ENCODE data around the gene CLIP1. TPM values are rescaled to one million over a fixed set of nuclear protein-coding genes. Genes with fewer than 3 reads are reported as not detected.

CLIP1 gene
- total RNA-seq, 1 donor from 2014 or later, result 78.6 TPM

DNA sequence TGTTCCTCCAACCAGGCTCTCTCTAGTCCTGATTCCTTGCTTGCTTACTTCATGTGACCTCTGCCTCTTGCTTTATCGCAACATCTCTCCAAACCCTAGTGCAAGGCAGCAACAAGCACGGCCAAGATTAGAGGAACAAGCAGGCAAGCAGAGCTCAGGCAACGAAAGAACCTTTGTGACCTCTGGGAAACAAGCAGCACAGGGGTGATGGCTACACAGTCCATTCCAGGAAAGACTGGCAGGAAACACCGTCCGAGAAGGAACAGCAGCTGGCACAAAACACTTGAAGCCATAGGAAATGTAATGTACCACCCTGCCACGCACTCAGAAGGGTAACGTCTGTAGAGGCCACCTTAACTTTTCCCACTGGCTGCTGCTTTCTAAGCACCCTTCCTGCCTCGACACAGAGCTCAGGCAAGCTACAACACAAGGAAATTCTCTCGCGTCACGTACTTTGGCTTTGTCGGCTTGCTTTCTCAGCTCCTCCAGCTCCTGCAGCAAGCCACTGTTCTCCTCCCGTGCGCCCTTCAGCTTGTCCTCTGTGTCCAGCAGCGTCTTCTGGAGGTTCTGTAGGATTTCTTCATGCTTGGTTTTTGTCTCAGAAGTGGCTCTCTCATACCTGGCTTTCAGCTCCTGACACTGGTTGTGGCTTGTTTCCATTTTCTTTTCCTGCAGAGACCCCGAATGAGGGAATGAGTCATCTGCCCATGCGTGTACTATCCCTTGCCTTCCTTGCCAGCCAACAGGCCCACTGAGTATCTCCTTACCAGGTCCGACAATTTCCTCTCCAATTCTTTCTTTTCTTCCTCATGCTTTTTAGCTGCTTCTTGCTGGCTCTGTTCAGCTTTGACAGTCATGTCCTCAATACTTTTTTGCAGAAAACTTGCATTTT is 94.7 kb downstream of the CLIP1 start:
- DNase-seq (ENCODE audit: low spot score, unreplicated experiment), result no peak
- no peaks in the 10 kb centered on the region for H3K27me3 Mint-ChIP-seq
- H3K9me3 Mint-ChIP-seq (ENCODE audit: low read depth), result no peaks in the 10 kb centered on the region
- H3K36me3 Mint-ChIP-seq (ENCODE audit: insufficient read depth), result peaks cover 14% of the 10 kb centered on the region
- no peak overlapping the region for H3K4me3 Mint-ChIP-seq (ENCODE audit: low read depth)
- no peak overlapping the region for H3K27ac Mint-ChIP-seq
- TF ChIP-seq, protein P1, sequence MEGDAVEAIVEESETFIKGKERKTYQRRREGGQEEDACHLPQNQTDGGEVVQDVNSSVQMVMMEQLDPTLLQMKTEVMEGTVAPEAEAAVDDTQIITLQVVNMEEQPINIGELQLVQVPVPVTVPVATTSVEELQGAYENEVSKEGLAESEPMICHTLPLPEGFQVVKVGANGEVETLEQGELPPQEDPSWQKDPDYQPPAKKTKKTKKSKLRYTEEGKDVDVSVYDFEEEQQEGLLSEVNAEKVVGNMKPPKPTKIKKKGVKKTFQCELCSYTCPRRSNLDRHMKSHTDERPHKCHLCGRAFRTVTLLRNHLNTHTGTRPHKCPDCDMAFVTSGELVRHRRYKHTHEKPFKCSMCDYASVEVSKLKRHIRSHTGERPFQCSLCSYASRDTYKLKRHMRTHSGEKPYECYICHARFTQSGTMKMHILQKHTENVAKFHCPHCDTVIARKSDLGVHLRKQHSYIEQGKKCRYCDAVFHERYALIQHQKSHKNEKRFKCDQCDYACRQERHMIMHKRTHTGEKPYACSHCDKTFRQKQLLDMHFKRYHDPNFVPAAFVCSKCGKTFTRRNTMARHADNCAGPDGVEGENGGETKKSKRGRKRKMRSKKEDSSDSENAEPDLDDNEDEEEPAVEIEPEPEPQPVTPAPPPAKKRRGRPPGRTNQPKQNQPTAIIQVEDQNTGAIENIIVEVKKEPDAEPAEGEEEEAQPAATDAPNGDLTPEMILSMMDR (IDR thresholded peaks at IDR 0.05; ENCODE audit: unreplicated experiment), result no peak
- no peaks in the 10 kb centered on the region for H3K4me1 Mint-ChIP-seq (ENCODE audit: low read depth)

DNA sequence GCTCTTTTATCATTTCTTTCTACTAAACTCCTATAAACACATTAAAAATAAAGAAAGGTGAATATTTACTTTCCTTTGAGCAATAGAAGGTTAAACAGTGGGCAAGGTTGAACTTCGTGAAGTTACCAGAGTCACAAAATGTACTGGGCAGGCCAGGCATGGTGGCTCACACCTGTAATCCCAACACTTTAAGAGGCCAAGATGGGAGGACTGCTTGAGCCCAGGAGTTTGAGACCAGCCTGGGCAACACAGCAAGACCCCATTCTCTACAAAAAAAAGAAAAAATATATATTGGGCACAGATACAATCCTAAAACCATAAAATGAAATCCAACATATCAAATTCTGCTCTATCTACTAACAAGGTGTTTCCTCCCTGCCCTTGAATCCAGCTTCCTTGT is 95.5 kb downstream of the CLIP1 start:
- Mint-ChIP-seq H3K4me1 (ENCODE audit: low read depth) (no peaks in the 10 kb centered on the region), H3K4me3 (ENCODE audit: low read depth) (no peak overlapping the region), H3K36me3 (ENCODE audit: insufficient read depth) (peaks cover 18% of the 10 kb centered on the region), H3K27ac (no peak overlapping the region), H3K9me3 (ENCODE audit: low read depth) (no peaks in the 10 kb centered on the region), H3K27me3 (no peaks in the 10 kb centered on the region)
- TF ChIP-seq, protein P1 (IDR thresholded peaks at IDR 0.05; ENCODE audit: unreplicated experiment), result no peak
- DNase-seq (ENCODE audit: low spot score, unreplicated experiment), result no peak

DNA sequence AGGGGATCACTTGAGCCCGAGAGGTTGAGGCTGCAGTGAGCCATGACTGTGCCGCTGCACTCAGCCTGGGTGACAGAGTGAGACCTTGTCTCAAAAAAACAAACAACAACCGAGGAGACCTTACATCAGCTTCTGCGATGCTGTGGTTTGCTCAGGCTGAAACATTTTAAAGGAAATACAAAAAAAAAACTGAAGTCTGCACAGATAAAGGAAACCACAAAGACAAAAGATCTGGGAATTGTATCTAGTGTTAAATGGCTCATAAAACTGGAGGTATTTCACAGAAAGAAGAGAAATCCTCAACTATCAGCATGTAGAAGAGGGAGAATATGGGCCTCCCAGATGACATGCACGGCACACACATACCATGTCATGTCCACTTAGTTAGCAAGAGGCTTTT is 95.9 kb downstream of the CLIP1 start:
- TF ChIP-seq, protein P1 (IDR thresholded peaks at IDR 0.05; ENCODE audit: unreplicated experiment), result no peak
- Mint-ChIP-seq H3K4me3 (ENCODE audit: low read depth) (no peak overlapping the region), H3K36me3 (ENCODE audit: insufficient read depth) (peaks cover 18% of the 10 kb centered on the region), H3K27me3 (no peaks in the 10 kb centered on the region), H3K9me3 (ENCODE audit: low read depth) (no peaks in the 10 kb centered on the region), H3K27ac (no peak overlapping the region), H3K4me1 (ENCODE audit: low read depth) (no peaks in the 10 kb centered on the region)
- DNase-seq (ENCODE audit: low spot score, unreplicated experiment), result no peak

DNA sequence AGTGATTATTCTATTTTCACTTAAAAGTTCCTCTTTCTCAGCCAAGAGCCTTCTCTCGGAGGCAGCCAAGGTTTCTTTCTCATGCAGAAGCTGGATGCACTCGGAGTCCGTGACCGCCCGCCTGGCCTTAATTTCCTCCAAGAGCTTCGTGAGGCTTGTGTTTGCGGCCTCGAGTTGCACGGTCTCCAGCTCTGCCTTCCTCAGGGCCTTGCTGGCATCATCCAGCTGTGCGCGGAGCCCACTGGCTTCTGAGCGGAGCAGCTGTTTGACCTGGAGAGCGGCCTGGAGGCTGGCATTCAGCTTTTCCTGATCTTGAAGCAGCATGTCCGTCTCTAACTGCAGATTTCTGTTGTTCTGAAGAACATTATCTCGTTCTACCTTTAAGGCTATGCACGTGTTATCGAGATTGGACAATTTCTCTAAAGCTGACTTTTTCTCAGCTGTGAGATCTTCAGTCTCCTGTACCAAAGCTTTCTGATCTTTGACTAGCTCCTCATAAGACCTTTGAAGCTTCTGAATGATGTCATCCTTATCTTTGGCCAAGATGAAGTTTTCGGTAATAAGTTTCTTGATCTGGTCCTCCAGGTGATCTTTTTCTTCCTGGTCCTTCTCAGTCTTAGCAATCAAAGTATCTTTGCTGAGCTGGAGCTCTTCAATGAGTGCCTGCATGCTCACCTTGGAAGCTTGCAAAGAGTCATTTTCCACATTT is 99.0 kb downstream of the CLIP1 start:
- Mint-ChIP-seq H3K27ac (no peak overlapping the region), H3K27me3 (no peaks in the 10 kb centered on the region), H3K9me3 (ENCODE audit: low read depth) (no peaks in the 10 kb centered on the region), H3K4me3 (ENCODE audit: low read depth) (no peak overlapping the region), H3K4me1 (ENCODE audit: low read depth) (no peaks in the 10 kb centered on the region), H3K36me3 (ENCODE audit: insufficient read depth) (peaks cover 22% of the 10 kb centered on the region)
- no peak for DNase-seq (ENCODE audit: low spot score, unreplicated experiment)
- TF ChIP-seq, protein P1 (IDR thresholded peaks at IDR 0.05; ENCODE audit: unreplicated experiment), result no peak

DNA sequence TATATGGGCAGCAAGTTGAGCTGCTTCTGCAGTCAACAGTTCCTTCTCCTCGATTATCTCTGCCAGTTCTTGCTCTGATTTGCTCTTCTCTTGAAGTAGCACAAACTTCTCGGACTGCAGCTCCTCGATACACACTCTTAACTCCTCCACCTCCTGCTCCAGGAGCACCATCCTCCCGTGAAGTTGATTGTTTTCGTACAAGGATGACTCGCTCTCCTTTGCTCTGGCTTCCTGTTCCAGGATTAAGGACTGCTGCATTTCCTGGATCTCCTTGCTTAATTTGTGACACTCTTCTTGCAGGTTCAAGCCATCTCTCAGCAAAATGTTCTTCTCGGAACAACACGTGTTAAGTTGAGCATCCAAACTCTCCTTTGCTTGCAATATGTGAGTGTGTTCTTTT is 100.0 kb downstream of the CLIP1 start:
- DNase-seq (ENCODE audit: low spot score, unreplicated experiment), result no peak
- Mint-ChIP-seq H3K27ac (no peak overlapping the region), H3K36me3 (ENCODE audit: insufficient read depth) (peaks cover 24% of the 10 kb centered on the region), H3K27me3 (no peaks in the 10 kb centered on the region), H3K4me1 (ENCODE audit: low read depth) (no peaks in the 10 kb centered on the region), H3K9me3 (ENCODE audit: low read depth) (no peaks in the 10 kb centered on the region), H3K4me3 (ENCODE audit: low read depth) (no peak overlapping the region)
- TF ChIP-seq, protein P1 (IDR thresholded peaks at IDR 0.05; ENCODE audit: unreplicated experiment), result no peak

All from progenitor cell of endocrine pancreas (in vitro differentiated cells).